Motor neuron (in vitro differentiated cells): ENCODE results near the gene HERC4. TPM values are rescaled to one million over a fixed set of nuclear protein-coding genes. Genes with fewer than 3 reads are reported as not detected.
"Not testable (repeated sequence)": the region's sequence is repeated elsewhere in the genome, so short reads cannot be mapped to it uniquely, and the experiment has no call there.

Experiments used
- ATAC-seq, 8 experiments: fragments of 200-7000 bp; cut with Tn5 transposase; replicated peaks in 6 of 8; 2 replicates each; pipeline ENCODE4 v1.8.0; 2021; ENCODE audit warnings: mild to moderate bottlenecking in 8 of 8, moderate library complexity in 8 of 8
- H3K27ac ChIP-seq, 2 donors: fragments of 250-450 bp; sonication (Bioruptor Pico); 2 replicates each; pipeline ENCODE4 v1.9.0; 2021; ENCODE audit warnings: antibody characterized with exemption in 2 of 2, mild to moderate bottlenecking in 2 of 2, moderate library complexity in 1 of 2
- H3K4me1 ChIP-seq, 2 donors: fragments of 250-450 bp; sonication (Bioruptor Pico); replicated peaks in 1 of 2; 2 replicates each; pipeline ENCODE4 v1.6.1; 2021; ENCODE audit warnings: antibody characterized with exemption in 2 of 2, mild to moderate bottlenecking in 2 of 2, moderate library complexity in 1 of 2
- H3K4me3 ChIP-seq, 5 donors: fragments of 250-450 bp; sonication (Bioruptor Pico); 2 replicates each; pipeline ENCODE4 v1.9.0; 2021; ENCODE audit warnings: antibody characterized with exemption in 5 of 5, mild to moderate bottlenecking in 5 of 5, moderate library complexity in 4 of 5
- WGBS, 10 experiments: fragments of 450-650 bp; shearing (Covaris generic); methylation state at CpG; one replicate each; pipeline ENCODE4 v1.0.0; 2022; 5-methylcytosine and 5-hydroxymethylcytosine counted together
- in situ Hi-C, 9 experiments: fragments of 400-800 bp; cut with MboI; loops; one replicate each; pipeline ENCODE4 v1.15.0; 2021; ENCODE audit warnings: low sequenced_read_pairs in 9 of 9, low pct_unique_long_range_greater_than_20kb in 2 of 9; ENCODE audit not compliant: unreplicated experiment in 9 of 9
- total RNA-seq, 8 experiments: library from RNA; unstranded; fragments of 300-600 nt; gene quantifications; 2 replicates each; pipeline versions ENCODE4 v1.2.3 to v1.2.4, GENCODE V29; 2022

The HERC4 gene
- total RNA-seq, 8 experiments from 2014 or later: 16.4 to 80.5 (median 40.3) TPM

DNA sequence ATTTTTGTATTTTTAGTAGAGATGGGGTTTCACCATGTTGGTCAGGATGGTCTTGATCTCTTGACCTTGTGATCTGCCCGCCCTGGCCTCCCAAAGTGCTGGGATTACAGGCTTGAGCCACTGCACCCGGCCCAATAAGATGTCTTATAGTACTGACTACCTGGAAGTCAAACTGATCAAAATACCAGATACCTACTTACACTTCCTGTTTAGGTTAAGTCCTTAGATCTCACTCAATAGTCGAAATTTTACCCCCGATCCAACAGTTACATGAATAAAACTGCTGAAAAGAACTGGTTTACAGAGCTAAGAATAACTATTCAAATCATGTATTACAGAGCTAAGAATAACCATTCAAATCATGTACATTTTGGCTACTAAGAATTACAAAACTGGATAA lies 58.6 kb downstream of the HERC4 start:
- H3K27ac ChIP-seq, in situ Hi-C loops: not testable (repeated sequence)
- WGBS, 10 experiments: 75 to 100% (median 87%) methylated on average over 1 to 3 of the region's 4 CpGs; no CpG with 5 or more reads in 2 of the 10 experiments

DNA sequence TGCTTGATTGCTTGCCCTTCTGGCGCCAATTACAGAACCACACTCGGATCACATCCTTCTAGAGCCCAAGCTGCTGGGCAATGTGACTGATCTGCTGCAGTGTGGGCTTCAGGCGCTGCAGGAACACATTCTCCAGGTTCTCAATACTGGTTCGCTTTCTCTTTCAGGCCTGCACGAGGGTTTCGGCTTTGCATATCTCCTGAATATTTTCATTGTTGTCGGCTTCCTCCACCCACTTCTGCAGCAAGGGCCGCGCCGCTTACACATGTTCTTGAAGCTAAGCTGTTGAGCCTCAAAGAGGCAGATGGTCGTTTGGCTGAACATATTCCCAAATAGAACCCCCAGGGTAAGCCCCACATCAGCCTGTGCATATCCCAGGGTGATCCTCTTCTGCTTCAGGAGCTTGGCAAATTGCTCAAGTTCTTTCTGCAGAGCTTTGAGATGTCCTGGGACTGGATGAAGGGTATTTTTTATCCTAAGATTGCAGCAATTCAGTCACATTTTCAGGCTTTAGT lies 64.6 kb downstream of the HERC4 start:
- Histone ChIP-seq H3K4me1 (no peaks in the 10 kb centered on the region), H3K4me3 (no peak overlapping the region), H3K27ac (no peak overlapping the region)
- WGBS, 10 experiments: 50 to 100% (median 93%) methylated on average over 1 to 5 of the region's 11 CpGs; no CpG with 5 or more reads in 4 of the 10 experiments
- in situ Hi-C loops: no loop called here
- ATAC-seq: no peak

More for the DNA sequence above, 58.6 kb downstream of the HERC4 start:
- H3K4me3 ChIP-seq, H3K4me1 ChIP-seq, ATAC-seq: not testable (repeated sequence)

DNA sequence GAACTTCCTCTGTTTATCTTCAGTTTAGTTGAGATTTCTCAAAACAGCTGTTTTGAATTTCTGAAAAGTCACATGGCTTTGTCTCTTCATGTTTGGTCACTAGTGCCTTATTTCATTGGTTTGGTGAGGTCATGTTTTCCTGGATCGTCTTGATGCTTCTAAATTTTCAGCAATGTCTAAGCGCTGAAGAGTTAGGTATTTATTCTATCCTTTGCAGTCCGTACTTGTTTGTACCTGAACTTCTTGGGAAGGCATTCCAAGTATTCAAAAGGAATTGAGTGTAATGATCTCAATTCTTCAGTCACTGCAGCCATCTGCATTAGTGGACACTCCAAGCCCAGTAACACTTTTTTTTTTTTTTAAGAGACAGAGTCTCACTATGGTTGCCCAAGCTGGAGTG lies 67.7 kb downstream of the HERC4 start:
- no peak overlapping the region for H3K27ac ChIP-seq
- H3K4me3 ChIP-seq: no peak overlapping the region
- in situ Hi-C loops: no loop called here
- WGBS, 10 experiments: 63 to 100% (median 95%) methylated on average over 2 to 3 of the region's 3 CpGs; no CpG with 5 or more reads in 1 of the 10 experiments
- ATAC-seq: no peak
- no peaks in the 10 kb centered on the region for H3K4me1 ChIP-seq

DNA sequence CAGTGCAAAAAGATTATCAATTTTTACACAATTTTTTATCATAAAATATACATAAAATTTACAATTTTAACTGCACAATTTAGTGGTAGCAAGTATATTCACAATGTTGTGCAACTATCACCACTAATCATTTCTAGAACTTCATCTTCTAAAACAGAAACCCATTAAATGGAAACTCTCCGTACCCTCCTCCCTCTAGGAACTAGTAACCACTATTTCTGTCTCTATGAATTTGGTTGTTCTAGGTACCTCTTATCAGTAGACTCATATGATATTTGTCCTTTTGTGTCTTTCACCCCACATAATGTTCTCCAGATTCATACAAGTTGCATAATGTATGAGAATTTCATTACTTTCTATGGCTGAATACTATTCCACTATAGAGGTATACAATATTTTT lies 73.5 kb downstream of the HERC4 start:
- no peak overlapping the region for H3K4me3 ChIP-seq
- in situ Hi-C loops: no loop called here
- 92 to 100% (median 100%) methylated on average over 1 of the region's 1 CpG; no CpG with 5 or more reads in 3 of the 10 experiments for WGBS, 10 experiments
- H3K27ac ChIP-seq: no peak overlapping the region
- no peaks in the 10 kb centered on the region for H3K4me1 ChIP-seq
- no peak for ATAC-seq

DNA sequence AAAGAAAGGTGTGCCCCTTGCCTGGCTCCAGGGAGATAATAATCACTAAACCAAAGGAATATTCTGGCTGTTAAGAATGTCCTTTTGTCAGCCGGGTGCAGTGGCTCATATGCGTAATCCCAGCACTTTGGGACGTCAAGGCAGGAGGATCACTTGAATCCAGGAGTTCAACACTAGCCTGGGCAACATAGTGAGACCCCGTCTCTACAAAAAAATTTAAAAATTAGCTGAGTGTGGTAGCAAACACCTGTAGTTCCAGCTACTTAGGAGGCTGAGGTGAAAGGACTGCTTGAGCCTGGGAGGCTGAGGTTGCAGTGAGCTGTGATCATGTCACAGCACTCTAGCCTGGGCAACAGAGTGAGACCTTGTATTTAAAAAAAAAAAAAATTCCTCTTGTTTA lies 74.1 kb downstream of the HERC4 start:
- WGBS, 10 experiments: 83 to 100% (median 96%) methylated on average over 1 to 3 of the region's 4 CpGs; no CpG with 5 or more reads in 4 of the 10 experiments
- no peaks in the 10 kb centered on the region for H3K4me1 ChIP-seq
- no peak overlapping the region for H3K4me3 ChIP-seq
- in situ Hi-C loops: no loop called here
- no peak for ATAC-seq
- H3K27ac ChIP-seq: no peak overlapping the region

DNA sequence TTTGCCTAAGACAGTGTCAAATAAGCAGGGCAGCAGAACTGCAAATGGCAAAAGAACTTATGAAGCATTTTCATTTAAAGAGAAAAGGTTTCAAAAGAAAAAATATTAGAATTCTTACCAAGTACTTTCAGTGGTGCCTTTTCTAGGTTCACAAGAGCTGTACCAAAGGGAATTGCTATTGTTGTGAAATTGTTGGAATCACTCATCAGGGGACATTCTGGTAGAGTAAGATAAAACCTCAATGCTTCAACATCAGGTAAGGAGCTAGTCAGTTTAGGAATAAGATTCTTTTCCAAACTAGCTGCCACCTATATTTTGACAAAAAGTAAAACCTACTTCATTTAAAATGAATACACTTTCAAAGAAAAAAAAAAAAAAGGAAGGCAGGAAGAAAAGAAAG lies 85.0 kb downstream of the HERC4 start:
- Histone ChIP-seq H3K27ac (no peak overlapping the region), H3K4me3 (no peak overlapping the region), H3K4me1 (no peaks in the 10 kb centered on the region)
- in situ Hi-C loops: no loop called here
- ATAC-seq: no peak

DNA sequence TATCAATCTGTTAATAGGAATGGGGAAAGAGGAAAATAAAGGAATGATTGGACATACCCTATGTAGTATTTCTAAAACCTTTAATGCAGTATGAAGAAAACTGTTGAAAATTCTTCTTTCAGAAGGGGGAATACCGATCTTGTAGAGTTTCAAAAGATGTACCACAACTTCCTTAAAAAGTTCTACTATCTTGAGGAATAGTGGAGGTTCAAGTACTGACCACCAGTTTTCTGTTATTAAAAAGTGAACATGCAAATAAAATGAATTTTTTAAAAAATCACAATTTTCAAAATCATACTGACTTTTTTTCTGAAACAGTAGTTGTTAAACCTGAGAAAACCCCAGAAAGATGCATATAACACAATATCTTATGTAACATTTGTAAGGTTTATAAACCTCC lies 86.5 kb downstream of the HERC4 start:
- no peak overlapping the region for H3K27ac ChIP-seq
- H3K4me1 ChIP-seq: no peaks in the 10 kb centered on the region
- in situ Hi-C loops: no loop called here
- 50 to 100% (median 100%) methylated on average over 1 of the region's 1 CpG; no CpG with 5 or more reads in 2 of the 10 experiments for WGBS, 10 experiments
- ATAC-seq: no peak
- no peak overlapping the region for H3K4me3 ChIP-seq

DNA sequence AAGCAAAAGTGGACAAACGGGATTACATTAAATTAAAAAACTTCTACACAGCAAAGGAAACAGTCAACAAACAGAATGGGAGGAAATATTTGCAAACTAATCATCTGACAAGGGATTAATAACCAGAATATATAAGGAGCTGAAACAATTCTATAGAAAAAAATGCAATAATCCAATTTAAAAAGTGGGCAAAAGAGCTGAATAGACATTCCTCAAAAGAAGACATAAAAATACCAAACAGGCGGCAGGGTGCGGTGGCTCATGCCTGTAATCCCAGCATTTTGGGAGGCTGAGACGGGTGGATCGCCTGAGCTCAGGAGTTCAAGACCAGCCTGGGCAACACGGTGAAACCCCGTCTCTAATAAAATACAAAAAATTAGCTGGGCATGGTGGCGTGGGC lies 92.5 kb downstream of the HERC4 start:
- WGBS, 10 experiments: 57 to 100% (median 94%) methylated on average over 1 to 8 of the region's 8 CpGs
- H3K4me1 ChIP-seq, in situ Hi-C loops, H3K4me3 ChIP-seq, ATAC-seq, H3K27ac ChIP-seq: not testable (repeated sequence)

DNA sequence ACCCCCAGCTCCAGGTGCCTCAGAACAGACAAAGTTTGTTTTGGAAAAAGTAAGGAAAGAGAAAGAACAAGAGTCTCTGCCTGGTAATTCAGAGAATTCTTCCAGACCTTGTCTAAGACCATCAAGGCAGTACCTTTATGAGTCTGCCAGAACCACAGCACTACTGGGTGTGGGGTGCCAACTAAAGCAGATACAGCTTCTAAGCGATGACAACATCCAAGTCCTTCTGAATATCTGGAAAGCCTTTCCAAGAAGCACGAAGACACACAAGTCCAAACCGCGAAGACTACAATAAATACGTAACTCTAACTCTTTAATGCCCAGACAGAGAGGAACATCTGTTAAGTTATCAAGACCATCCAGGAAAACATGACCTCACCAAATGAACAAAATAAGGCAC lies 96.3 kb downstream of the HERC4 start:
- in situ Hi-C loops: no loop called here
- WGBS, 10 experiments: 79 to 100% (median 96%) methylated on average over 2 to 5 of the region's 5 CpGs
- Histone ChIP-seq H3K4me3 (no peak overlapping the region), H3K4me1 (no peaks in the 10 kb centered on the region), H3K27ac (no peak overlapping the region)
- no peak for ATAC-seq

DNA sequence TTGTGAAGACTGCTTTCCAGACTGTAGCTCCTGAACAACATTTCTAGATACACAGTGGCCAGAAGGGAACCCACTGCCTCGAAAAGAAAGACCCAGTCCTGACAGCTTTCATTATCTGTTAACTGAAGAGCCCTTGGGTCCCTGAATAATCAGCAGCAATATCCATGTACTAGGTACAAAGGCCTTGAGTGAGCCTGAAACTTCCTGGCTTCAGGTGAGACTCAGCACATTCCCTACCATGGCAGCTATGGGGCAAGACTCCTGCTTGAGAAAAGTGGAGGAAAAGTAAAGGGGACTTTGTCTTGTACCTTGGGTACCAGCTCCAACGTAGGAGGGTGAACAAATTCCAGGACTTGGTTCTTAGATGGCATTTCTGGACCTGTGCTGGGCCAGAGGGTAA lies 97.8 kb downstream of the HERC4 start:
- no peak overlapping the region for H3K27ac ChIP-seq

DNA sequence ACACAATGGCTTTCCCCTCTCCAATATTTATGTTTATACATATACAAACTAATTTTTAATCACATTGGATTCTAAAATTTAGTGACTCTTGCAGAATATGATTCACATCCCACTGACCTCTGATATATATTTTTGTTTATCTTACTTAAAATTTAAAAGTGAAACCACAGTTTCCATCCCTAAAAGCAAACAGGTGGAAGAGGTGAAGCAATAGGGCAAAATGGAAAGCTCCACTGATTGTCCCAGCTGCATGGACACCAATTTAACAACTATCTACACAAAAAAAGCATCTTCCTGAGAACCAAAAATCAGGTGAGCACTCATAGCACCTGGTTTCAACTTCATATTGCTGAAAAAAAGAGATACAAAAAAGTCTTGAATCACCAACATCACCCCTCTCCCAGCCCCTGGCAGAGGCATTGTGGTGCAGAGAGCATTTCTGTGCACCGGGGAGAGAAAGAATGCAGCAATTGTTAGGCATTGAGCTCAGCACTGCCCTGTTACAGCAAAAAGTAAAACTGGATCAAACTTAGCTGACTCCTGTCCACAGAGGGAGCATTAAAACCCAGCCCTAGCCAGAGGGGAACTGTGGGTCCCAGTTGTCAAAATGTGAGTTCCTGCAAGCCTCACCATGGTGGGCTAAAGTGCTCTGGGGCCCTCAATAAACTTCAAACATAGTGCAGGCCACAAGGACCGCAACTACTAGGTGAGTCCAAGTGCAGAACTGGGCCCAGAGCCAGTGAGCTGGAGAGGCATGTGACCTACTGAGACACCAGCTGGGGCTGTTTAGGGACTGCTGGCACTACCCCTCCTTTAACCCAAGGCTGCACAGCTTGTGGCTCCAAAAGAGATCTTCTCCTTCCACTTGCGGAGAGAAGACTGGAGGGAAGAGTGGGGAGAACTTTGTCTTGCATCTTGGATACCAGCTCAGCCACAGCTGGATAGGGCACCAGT lies 98.5 kb downstream of the HERC4 start:
- peak in 6 of 8 experiments; percentile 21 to 70 (median 40) for ATAC-seq
- 20 to 100% (median 68%) methylated on average over 1 to 2 of the region's 3 CpGs; no CpG with 5 or more reads in 2 of the 10 experiments for WGBS, 10 experiments
- H3K4me3 ChIP-seq: no peak overlapping the region
- H3K27ac ChIP-seq: no peak overlapping the region
- in situ Hi-C loops: no loop called here
- H3K4me1 ChIP-seq: no peaks in the 10 kb centered on the region

More for the DNA sequence above, 97.8 kb downstream of the HERC4 start:
- ATAC-seq: no peak
- Histone ChIP-seq H3K4me3 (no peak overlapping the region), H3K4me1 (no peaks in the 10 kb centered on the region)
- in situ Hi-C loops: no loop called here
- WGBS, 10 experiments: 67 to 100% (median 100%) methylated on average over 1 to 2 of the region's 2 CpGs; no CpG with 5 or more reads in 2 of the 10 experiments

DNA sequence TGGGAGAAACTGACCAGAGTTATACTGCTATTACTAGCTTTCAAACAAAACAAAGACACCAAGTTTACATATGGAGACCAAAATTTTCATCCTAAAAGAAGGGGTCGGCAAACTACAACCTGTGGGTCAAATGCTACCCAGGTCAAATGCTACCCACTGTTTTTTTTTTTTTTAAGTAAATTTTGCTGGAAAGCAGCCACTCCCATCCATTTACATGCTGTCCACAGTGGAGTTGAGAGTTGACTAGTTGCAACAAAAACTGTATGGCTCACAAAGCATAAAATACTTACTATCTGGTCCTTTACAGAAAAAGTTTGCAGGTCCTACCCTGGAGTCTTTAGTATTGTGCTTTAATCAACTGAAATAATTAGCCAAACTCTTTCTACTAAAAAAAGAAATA lies 99.2 kb downstream of the HERC4 start:
- WGBS, 10 experiments: 0 to 100% (median 63%) methylated on average over 1 of the region's 1 CpG; no CpG with 5 or more reads in 3 of the 10 experiments
- in situ Hi-C loops: no loop called here
- peak in 2 of 8 experiments; percentile 34 to 51 for ATAC-seq
- no peak overlapping the region for H3K4me3 ChIP-seq
- no peaks in the 10 kb centered on the region for H3K4me1 ChIP-seq
- no peak overlapping the region for H3K27ac ChIP-seq

DNA sequence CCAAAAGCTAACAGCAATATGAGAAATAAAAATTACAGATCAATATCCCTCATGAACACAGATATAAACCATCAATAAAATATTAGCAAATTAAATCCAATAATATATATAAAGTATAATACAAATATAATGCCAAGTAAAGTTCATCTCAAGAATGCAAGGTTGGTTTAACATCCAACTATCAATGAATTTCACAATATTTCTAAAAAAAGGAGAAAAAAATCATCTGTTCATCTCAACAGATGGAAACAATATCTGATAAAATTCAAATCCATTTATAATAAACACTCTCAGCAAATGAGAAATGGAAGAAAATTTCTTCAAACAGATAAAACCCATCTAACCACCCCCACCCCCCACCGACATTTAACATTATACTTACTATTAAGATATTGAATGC lies 103.8 kb downstream of the HERC4 start:
- in situ Hi-C loops: no loop called here
- no peak for ATAC-seq
- WGBS, 10 experiments: 80 to 100% (median 100%) methylated on average over 1 of the region's 1 CpG; no CpG with 5 or more reads in 4 of the 10 experiments

More for the DNA sequence above, 103.8 kb downstream of the HERC4 start:
- Histone ChIP-seq H3K27ac (no peak overlapping the region), H3K4me1 (no peaks in the 10 kb centered on the region), H3K4me3 (no peak overlapping the region)
